GM19043 (cell line): ENCODE results near the gene CD274.
A peak's percentile ranks its signal among the peaks of the same experiment; 100 is the strongest.

Experiments
- ATAC-seq: cut with Tn5 transposase; IDR thresholded peaks from one replicate; pipeline ENCODE4 v1.9.1; 2021; ENCODE audit warnings: low read depth; ENCODE audit not compliant: unreplicated experiment

Gene CD274

DNA sequence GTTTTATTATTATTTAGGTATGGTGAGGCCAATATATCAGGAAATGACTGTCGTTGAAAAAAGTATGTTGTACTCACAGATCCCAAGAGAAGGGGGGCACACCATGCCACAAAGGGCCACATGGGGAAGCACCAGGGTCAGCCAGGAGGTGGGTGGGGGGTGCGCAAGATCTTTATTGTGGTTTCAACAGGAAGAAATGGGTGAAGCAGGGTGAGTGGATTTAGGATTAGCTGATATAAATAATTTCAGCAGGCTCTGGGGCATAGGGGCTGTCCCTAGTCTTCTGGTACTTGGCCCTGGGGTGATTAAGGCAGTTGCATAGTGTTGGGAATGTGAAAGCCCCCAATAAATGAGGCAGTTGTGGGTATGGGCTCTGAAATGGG is 68.6 kb downstream of the CD274 start:
- peak; percentile 21 for ATAC-seq
